Aorta (tissue), 5 donors: ENCODE data around the gene KIF26B. TPM values are rescaled to one million over a fixed set of nuclear protein-coding genes. Genes with fewer than 3 reads are reported as not detected.

ENCODE experiments used
- ATAC-seq: fragments of 200-7000 bp; cut with Tn5 transposase; one replicate; pipeline ENCODE4 v1.9.1; 2022; ENCODE audit warnings: moderate library complexity; ENCODE audit not compliant: low FRiP score
- DNase-seq, 2 donors: peaks; one replicate each; pipeline ENCODE4 v3.0.0-alpha.2; 2020
- H3K27ac ChIP-seq, 2 donors: one replicate each; pipeline ENCODE4 v1.5.1; 2013; ENCODE audit warnings: low read length in 2 of 2, mild to moderate bottlenecking in 2 of 2, moderate library complexity in 2 of 2, control low read depth in 1 of 2, inconsistent platforms in 1 of 2, low read depth in 1 of 2
- H3K27me3 ChIP-seq, 2 donors: one replicate each; pipeline ENCODE4 v1.6.1; 2013; ENCODE audit warnings: control low read depth in 1 of 2, low read length in 1 of 2, mild to moderate bottlenecking in 1 of 2, moderate library complexity in 1 of 2; ENCODE audit not compliant: insufficient read depth in 2 of 2, control insufficient read depth in 1 of 2
- H3K36me3 ChIP-seq, 2 donors: one replicate each; pipeline ENCODE4 v1.6.1; 2013; ENCODE audit warnings: control low read depth in 1 of 2, low read length in 1 of 2, mild to moderate bottlenecking in 1 of 2; ENCODE audit not compliant: insufficient read depth in 2 of 2, control insufficient read depth in 1 of 2
- H3K4me1 ChIP-seq, 2 donors: one replicate each; pipeline ENCODE4 v1.6.1; 2013; ENCODE audit warnings: low read length in 2 of 2, control low read depth in 1 of 2, mild to moderate bottlenecking in 1 of 2, moderate library complexity in 1 of 2; ENCODE audit not compliant: insufficient read depth in 2 of 2, control insufficient read depth in 1 of 2
- H3K4me3 ChIP-seq, 2 donors: one replicate each; pipeline ENCODE4 v1.5.1; 2013; ENCODE audit warnings: low read length in 2 of 2, control low read depth in 1 of 2, mild to moderate bottlenecking in 1 of 2
- H3K9me3 ChIP-seq: one replicate; pipeline ENCODE4 v1.6.1; 2013; ENCODE audit warnings: mild to moderate bottlenecking, low read length; ENCODE audit not compliant: control insufficient read depth
- WGBS, 2 donors: extraction: QIAGEN DNeasy Blood & Tissue Kit; methylation state at CpG; one replicate each; pipeline ENCODE4 v1.1.7; 2013; 5-methylcytosine and 5-hydroxymethylcytosine counted together
- intact Hi-C, 2 donors: fragments of 100-400 bp; cut with DNase I; formaldehyde crosslinking; loops; one replicate each; pipeline versions ENCODE4 v1.14.2 to v1.15.0; 2022
- polyA plus RNA-seq, 2 donors: library from polyadenylated mRNA; stranded (reverse); fragments of 200-250 nt; gene quantifications; one replicate each; pipeline ENCODE4 v1.2.3, GENCODE V29; 2013
- total RNA-seq, 2 donors: library from RNA; stranded (reverse); fragmentation: NEBNext Ultra II Directional; extraction: Animal tissue kit (Norgen Biotek cat#: 25700); gene quantifications; one replicate each; pipeline ENCODE4 v1.2.1, GENCODE V29; 2021
- donor health status: healthy with polysubstance abuse.
- donor health status: Bipolar disorder and iron deficiency.
- donor health status: DM: no; HTN: no; CAD: no.
- donor health status: DM: no; HTN: no; CAD: no.
- donor health status: DM: yes; HTN: yes; CAD: no.

Gene KIF26B
- total and polyA plus RNA-seq, 4 donors: under 0.01 to 0.58 (median 0.30) TPM

DNA sequence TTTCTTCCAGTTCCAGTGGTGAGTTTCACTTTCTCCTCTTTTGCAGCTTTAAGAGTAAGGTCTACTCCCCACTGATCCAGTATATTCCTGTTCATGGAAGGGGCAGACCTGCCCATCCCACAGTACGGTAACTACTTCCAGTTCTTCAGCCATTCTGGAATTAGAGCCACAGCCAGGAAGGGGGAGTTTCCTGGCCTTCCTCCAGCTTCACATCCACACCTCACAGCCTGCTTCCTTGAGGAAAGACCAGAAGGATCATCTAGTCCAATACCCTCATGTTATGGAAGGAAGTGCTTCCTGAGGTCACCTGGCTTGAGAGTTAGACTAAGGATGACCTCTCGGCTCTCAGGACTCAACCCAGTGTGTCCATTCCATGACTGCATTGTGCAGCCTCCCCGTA is 597.8 kb downstream of the KIF26B start:
- H3K9me3 ChIP-seq: peaks cover 4% of the 10 kb centered on the region
- H3K4me1 ChIP-seq: no peaks in the 10 kb centered on the region
- ATAC-seq (no peak), DNase-seq (no peak)
- H3K4me3 ChIP-seq: no peak overlapping the region
- H3K27ac ChIP-seq: no peak overlapping the region
- intact Hi-C loops: no loop called here
- H3K27me3 ChIP-seq: no peaks in the 10 kb centered on the region
- WGBS, 2 donors: 78 to 88% methylated on average over 3 of the region's 3 CpGs
- H3K36me3 ChIP-seq: peaks cover 0 to 3% of the 10 kb centered on the region in 2 donors

DNA sequence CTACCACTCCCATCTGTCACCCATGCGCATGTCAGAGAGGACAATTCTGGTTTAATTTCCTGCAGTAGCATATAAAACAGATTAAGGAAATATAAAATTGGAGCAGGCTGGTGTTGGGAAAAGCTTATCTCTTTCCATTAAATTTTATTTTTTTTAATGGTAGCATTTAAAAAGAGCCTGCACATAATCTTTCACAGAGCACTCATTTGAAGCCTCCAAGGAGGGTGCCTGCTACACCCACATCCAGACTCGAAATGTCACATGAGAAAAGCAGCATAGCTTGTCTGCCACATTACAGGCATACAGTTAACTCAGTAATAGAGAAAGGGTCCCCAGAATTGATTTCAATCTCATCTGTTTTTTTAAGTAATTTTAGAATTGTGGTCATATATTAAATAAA is 599.0 kb downstream of the KIF26B start:
- H3K27me3 ChIP-seq: no peaks in the 10 kb centered on the region
- DNase-seq: no peak
- intact Hi-C loops: no loop called here
- no peaks in the 10 kb centered on the region for H3K4me1 ChIP-seq
- H3K36me3 ChIP-seq: peaks cover 0 to 3% of the 10 kb centered on the region in 2 donors
- no peak overlapping the region for H3K27ac ChIP-seq
- 91 to 92% methylated on average over 2 of the region's 2 CpGs for WGBS, 2 donors
- peaks cover 2% of the 10 kb centered on the region for H3K9me3 ChIP-seq
- H3K4me3 ChIP-seq: no peak overlapping the region
- ATAC-seq: no peak

DNA sequence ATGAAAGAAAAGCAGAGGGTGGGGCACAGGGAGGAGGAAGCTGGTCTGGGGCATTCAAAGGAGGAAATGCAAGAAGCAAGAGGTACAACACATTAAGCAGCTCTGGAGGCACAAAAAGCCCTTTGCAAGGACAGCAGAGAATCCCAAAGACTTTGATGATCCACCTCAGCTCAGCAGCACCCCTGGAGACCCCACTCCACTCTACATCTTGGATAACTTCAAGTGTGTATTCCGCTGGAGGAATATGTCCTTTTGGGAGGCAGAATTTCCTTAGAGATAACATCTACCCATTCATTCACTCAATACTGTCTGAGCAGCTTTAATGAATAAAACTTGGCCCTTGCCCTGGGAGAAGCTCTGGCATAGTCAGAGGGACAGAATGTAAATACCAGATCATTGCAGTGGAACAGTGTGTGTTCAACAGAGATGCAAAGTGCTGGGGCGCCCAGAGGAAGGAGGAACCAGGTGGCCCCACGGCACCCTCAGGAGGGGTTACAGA is 599.7 kb downstream of the KIF26B start:
- WGBS, 2 donors: 91 to 92% methylated on average over 3 of the region's 3 CpGs
- no peak for DNase-seq
- ATAC-seq: no peak
- no peaks in the 10 kb centered on the region for H3K36me3 ChIP-seq
- no peaks in the 10 kb centered on the region for H3K4me1 ChIP-seq
- peaks cover 2% of the 10 kb centered on the region for H3K9me3 ChIP-seq
- H3K27me3 ChIP-seq: no peaks in the 10 kb centered on the region
- intact Hi-C loops: no loop called here
- H3K4me3 ChIP-seq: no peak overlapping the region
- H3K27ac ChIP-seq: no peak overlapping the region
